GM19438 (cell line): Measurements from ENCODE around the gene ID1.
"Not testable (repeated sequence)": the region's sequence is repeated elsewhere in the genome, so short reads cannot be mapped to it uniquely, and the experiment has no call there.

Source experiments
- ATAC-seq: cut with Tn5 transposase; IDR thresholded peaks from one replicate; pipeline ENCODE4 v1.9.1; 2021; ENCODE audit warnings: low read depth; ENCODE audit not compliant: unreplicated experiment

ID1 gene

DNA sequence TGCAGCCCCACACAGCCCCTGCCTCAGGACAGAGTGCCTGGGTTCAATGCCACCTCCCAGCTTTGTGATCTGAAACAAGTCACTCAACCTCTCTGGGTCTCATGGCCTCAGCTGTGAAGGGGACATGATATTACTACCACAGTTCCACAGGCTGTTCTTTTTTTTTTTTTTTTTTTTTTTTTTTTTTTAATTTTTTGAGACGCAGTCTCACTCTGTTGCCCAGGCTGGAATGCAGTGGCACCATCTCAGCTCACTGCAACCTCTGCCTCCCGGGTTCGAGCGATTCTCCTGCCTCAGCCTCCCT, 8.7 kb upstream of the ID1 start:
- not testable (repeated sequence) for ATAC-seq

GRCh38 chr20:31596831-31597480, 8.1 kb upstream of the ID1 start:
- ATAC-seq: no peak

GRCh38 chr20:31597481-31597855, 7.6 kb upstream of the ID1 start:
- ATAC-seq: no peak

GRCh38 chr20:31602431-31602778, 2.7 kb upstream of the ID1 start:
- ATAC-seq: no peak

DNA sequence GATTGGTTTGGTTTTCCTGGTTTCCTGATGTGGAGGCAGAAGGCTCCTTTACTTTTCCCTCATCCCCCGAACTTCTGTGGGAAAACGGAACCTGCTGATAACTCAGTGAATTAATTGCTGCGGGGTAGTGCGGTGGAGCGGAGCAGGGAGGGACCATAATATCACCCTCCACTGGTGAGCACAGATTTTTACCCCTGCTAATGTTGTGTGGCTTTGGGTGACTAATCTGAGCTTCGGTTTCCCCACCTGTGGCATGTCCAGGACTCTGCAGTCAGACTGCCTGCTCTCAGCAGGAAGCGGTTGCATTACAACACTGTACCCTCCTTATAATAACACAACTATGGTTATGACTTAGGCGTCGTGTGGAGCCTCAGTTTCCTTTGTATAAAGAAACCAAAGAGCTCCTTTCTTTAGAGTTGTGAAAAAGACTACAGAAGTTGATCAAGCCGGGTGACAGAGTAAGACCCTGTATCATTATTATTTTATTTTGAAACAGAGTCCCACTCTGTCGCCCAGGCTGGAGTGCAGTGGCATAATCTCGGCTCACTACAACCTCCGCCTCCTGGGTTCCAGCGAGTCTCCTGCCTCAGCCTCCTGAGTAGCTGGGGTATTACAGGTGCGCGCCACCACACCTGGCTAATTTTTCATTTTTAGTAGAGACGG, 2.2 kb upstream of the ID1 start:
- ATAC-seq: peak; percentile 61

GRCh38 chr20:31603822-31604566, 1.1 kb upstream of the ID1 start:
- ATAC-seq: peak; percentile 51

GRCh38 chr20:31604567-31605030, 490 bp upstream of the ID1 start:
- no peak for ATAC-seq

DNA sequence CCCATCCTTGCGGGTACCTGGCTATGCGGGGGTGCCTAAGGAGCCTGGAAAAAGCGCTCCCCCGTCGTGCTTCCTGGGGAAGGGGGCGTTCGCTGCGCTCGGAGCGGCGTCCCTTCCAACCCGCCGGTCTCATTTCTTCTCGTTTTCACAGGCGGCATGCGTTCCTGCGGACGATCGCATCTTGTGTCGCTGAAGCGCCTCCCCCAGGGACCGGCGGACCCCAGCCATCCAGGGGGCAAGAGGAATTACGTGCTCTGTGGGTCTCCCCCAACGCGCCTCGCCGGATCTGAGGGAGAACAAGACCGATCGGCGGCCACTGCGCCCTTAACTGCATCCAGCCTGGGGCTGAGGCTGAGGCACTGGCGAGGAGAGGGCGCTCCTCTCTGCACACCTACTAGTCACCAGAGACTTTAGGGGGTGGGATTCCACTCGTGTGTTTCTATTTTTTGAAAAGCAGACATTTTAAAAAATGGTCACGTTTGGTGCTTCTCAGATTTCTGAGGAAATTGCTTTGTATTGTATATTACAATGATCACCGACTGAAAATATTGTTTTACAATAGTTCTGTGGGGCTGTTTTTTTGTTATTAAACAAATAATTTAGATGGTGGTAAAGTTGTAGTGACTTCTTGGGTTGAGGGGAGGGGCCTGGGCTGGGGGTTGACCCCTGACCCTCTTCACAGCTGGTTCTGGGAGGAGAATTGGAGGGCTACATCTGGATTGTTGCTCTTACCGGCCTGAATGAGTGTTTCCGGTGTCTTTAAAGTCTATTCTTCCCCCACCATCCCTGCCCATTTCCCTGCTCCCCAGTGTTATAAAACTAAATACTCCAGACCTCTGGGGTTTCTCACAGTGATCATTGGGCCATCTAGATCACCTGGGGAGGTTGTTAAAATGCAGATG, 1.1 kb downstream of the ID1 start:
- no peak for ATAC-seq

GRCh38 chr20:31606804-31607639, 1.9 kb downstream of the ID1 start:
- no peak for ATAC-seq

DNA sequence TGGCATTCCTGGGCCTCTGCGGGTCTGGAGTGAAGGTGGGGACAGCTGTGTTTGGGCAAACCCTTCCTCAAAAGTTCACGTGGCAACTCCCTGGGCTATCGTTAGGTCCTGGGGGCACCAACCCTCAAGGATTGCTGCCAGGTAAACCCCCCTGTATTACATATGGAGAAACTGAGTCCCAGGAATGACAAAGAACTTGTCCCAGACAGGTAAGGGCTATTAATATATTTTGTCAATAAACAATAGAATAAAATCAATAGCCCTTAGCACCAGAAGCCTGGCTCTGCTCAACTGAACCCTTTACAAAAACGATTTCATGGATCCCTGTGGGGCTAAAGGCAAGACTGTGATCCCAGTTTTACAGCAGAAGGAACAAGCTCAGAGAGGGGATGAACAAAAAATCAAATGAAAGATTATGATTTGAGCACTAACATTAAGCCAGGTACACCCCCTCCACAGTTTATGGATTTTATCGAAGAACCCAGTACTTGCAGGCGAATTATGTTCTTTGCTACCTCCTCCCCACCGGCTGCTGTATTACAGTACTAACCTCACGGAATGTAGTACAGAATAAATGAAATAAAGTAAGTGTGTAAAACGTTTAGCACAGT, 2.7 kb downstream of the ID1 start:
- ATAC-seq: no peak

DNA sequence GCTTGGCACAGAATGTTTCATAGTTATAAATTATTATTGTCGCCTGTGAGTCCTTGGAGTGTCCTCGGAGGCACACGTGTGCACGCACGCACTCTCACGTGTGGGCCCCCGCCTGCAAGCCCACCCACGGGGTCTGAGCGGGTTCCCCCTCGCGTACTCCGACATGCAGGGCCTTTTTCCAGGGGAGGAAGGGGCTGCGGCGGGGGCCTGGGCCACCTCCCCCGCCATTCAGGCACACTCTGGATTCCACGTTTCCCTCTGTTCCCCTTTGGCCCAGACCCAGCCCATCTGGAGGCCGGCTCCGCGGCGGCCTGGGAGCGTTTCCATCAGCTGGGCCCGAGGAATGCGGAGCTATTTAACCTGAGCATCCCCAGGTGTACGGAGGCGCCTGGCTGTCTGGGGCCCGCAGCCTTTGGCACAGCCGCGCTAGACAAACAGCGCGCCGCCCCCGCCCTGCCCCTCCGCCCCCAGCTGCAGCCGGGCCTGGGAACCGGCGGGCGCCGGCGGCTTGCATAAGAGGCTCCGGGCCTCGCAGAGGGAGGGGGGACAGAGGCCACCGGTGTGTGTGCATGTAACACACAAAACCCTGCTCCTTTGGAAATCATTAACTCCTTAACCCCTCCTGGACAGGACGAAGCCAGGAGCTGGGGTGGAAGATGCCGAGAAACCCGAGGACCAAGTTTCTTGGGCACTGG, 3.3 kb downstream of the ID1 start:
- ATAC-seq: no peak

DNA sequence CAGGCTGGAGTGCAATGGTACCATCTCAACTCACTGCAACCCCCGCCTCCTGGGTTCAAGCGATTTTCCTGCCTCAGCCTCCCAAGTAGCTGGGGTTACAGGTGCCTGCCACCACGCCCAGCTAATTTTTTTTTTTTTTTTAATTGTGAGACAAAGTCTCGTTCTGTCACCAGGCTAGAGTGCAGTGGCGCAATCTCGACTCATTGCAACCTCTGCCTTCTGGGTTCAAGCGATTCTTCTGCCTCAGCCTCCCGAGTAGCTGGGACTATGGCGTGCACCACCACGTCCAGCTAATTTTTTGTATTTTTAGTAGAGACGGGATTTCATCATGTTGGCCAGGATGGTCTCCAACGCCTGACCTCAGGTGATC, 7.2 kb downstream of the ID1 start:
- not testable (repeated sequence) for ATAC-seq

DNA sequence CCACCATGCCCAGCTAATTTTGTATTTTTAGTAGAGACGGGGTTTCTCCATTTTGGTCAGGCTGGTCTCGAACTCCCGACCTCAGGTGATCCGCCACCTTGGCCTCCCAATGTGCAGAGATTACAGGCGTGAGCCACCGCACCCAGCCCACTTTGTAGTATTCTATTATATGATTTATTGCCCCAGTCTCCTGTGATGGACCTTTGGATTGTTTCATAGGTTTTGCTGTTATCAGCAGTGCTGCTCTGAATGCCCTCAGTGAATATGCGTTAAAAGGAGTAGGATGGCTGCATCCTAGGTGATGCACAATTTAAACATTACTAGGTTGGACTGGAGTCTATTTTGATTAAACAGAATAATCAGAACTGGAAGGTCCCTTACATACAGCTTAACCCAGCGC, 10.3 kb downstream of the ID1 start:
- no peak for ATAC-seq

DNA sequence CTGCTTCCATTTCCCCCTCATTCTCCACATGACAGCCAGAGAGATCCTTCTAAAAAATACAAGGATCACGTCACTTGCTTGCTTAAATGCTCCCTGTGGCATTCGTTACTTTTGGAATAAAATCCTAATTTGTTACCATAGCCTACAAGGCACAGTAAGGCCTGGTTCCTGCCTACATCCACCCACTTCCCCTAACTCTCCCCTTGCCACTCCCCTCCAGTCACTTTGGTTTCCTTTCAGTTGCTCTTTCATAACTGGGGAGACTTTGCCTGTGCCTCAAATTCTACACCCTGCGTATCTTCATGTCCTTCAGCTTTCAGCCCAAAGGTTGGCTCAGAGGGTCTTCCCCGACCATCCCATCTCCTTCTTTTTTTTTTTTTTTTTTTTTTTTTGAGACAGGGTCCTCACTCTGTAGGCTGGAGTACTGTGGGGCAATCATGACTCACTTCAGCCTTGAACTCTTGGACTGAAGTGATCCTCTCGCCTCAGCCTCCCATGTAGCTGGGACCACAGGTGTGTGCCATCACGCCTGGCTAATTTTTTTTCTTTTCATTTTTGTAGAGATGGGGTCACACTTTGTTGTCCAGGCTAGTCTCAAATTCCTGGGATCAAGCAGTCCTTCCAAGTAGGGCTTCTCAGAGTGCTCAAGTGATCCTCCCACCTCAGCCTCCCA, 12.5 kb downstream of the ID1 start:
- no peak for ATAC-seq

GRCh38 chr20:31620246-31620645, 15.2 kb downstream of the ID1 start:
- no peak for ATAC-seq

DNA sequence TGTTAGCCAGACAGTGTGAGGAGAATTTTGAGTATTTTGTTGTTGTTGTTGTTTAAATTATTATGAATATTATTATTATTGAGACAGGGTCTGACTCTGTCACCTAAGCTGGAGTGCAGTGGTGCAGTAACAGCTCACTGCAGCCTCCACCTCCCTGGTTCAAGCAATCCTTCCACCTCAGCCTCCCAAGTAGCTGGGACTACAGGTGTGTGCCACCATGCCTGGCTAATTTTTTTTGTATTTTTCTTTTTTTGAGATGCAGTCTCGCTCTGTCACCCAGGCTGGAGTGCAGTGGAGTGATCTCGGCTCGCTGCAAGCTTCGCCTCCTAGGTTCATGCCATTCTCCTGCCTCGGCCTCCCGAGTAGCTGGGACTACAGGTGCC, 18.0 kb downstream of the ID1 start:
- not testable (repeated sequence) for ATAC-seq

DNA sequence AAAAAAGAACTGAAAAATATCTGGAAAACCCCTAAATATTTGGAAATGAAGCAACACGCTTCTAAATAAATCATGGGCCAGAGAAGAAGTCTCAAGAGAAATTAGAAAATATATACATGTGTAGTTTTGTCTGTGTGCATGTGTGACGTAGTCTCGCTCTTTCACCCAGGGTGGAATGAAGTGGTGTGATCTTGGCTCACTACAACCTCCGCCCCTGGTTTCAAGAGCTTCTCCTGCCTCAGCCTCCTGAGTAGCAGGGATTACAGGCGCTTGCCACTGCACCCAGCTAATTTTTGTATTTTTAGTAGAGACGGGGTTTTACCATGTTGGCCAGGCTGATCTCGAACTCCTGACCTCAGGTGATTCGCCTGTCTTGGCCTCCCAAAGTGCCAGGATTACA, 21.4 kb downstream of the ID1 start:
- ATAC-seq: not testable (repeated sequence)

DNA sequence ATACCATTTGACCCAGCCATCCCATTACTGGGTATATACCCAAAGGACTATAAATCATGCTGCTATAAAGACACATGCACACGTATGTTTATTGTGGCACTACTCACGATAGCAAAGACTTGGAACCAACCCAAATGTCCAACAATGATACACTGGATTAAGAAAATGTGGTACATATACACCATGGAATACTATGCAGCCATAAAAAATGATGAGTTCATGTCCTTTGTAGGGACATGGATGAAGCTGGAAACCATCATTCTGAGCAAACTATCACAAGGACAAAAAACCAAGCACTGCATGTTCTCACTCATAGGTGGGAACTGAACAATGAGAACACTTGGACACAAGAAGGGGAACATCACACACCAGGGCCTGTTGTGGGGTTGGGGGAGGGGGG, 23.0 kb downstream of the ID1 start:
- not testable (repeated sequence) for ATAC-seq
